Mucosa of descending colon (tissue), 3 donors: ENCODE results near the gene PTPRN2. TPM values are rescaled to one million over a fixed set of nuclear protein-coding genes. Genes with fewer than 3 reads are reported as not detected.

Experiments used
- ATAC-seq: fragments of 200-7000 bp; cut with Tn5 transposase; one replicate; pipeline ENCODE4 v1.9.1; 2020; ENCODE audit warnings: mild to moderate bottlenecking, moderate library complexity
- DNase-seq, 3 donors: peaks; one replicate each; pipeline ENCODE4 v3.0.0-alpha.2; 2020
- H3K36me3 ChIP-seq: fragments of 200-600 bp; one replicate; pipeline ENCODE4 v1.8.0; 2021; ENCODE audit warnings: low read depth, mild to moderate bottlenecking
- H3K4me1 ChIP-seq: fragments of 200-600 bp; one replicate; pipeline ENCODE4 v1.8.0; 2021; ENCODE audit warnings: low read depth, mild to moderate bottlenecking
- H3K4me3 ChIP-seq: fragments of 200-600 bp; one replicate; pipeline ENCODE4 v1.8.0; 2021; ENCODE audit warnings: mild to moderate bottlenecking
- H3K9me3 ChIP-seq: fragments of 200-600 bp; one replicate; pipeline ENCODE4 v1.8.0; 2021; ENCODE audit warnings: mild to moderate bottlenecking
- intact Hi-C, 2 donors: fragments of 100-400 bp; cut with DNase I in 1 of 2; cut with micrococcal nuclease in 1 of 2; formaldehyde crosslinking; loops; one replicate each; pipeline versions ENCODE4 v1.11.0 to v1.11.1; 2022; cut with DNase I, micrococcal nuclease
- total RNA-seq, 3 donors: library from RNA; stranded (reverse); fragmentation: NEBNext Ultra II Directional in 2 of 3; extraction: Animal tissue kit (Norgen Biotek cat#: 25700) in 2 of 3; gene quantifications; one replicate each; pipeline versions ENCODE4 v1.2.1 to v1.2.4, GENCODE V29; 2021 to 2023
- TF ChIP-seq, protein P1 (sequence below): fragments of 200-600 bp; IDR thresholded peaks from one replicate; pipeline ENCODE4 v1.8.0; 2022; ENCODE audit warnings: antibody characterized with exemption, mild to moderate bottlenecking
- donor health status: DM: no; HTN: no; CAD: no; lungs with moderate emphysema.
- donor health status: DM: no; HTN: no; CAD: no.
- donor health status: DM: no; HTN: yes; CAD: no.

PTPRN2 gene
- total RNA-seq, 3 donors from 2014 or later = 12.5 to 28.0 (median 26.2) TPM

DNA sequence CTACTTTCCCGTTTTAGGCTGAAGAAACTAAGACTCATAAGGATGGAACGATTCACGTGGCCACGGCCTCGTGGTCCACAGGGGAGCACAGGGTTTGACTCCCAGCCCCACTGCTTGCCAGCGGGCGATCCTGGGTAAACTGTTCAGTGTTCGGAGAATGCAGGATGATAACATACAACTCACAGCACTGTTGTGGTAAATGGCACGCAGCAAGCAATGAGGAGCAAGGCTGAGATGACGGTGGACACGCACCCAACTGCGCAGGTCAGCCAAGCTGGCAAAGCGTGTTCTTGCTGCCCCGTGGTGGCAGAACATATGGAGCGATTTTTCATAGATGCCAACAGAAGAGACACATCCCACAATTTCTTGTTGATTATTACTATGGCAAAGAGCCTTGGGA lies 978.1 kb downstream of the PTPRN2 start:
- intact Hi-C loops = no loop called here
- Histone ChIP-seq H3K4me3 (no peak overlapping the region), H3K36me3 (no peaks in the 10 kb centered on the region), H3K9me3 (no peaks in the 10 kb centered on the region), H3K4me1 (no peaks in the 10 kb centered on the region)
- no peak for DNase-seq
- TF ChIP-seq, protein P1, sequence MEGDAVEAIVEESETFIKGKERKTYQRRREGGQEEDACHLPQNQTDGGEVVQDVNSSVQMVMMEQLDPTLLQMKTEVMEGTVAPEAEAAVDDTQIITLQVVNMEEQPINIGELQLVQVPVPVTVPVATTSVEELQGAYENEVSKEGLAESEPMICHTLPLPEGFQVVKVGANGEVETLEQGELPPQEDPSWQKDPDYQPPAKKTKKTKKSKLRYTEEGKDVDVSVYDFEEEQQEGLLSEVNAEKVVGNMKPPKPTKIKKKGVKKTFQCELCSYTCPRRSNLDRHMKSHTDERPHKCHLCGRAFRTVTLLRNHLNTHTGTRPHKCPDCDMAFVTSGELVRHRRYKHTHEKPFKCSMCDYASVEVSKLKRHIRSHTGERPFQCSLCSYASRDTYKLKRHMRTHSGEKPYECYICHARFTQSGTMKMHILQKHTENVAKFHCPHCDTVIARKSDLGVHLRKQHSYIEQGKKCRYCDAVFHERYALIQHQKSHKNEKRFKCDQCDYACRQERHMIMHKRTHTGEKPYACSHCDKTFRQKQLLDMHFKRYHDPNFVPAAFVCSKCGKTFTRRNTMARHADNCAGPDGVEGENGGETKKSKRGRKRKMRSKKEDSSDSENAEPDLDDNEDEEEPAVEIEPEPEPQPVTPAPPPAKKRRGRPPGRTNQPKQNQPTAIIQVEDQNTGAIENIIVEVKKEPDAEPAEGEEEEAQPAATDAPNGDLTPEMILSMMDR = no peak
- no peak for ATAC-seq

DNA sequence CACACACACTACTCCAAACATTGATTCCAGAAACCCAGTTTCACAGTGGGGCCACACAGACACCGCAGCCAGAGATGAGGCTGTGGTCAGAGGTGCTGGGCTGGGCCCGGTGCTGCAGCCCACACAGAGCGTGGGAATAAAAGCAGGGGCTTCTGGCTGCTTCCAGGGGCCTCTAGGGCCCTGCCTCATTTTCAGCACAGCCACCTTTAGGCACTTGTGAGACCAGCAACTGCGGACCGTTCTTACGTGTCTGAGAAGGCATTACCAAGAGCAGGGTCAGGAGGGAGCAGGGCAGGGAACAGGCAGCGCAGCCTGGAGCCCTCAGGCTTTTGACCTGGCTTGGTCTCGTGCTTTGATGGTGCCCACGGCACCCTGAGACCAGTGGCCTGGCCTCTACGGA lies 980.4 kb downstream of the PTPRN2 start:
- Histone ChIP-seq H3K4me1 (no peaks in the 10 kb centered on the region), H3K36me3 (no peaks in the 10 kb centered on the region), H3K4me3 (no peak overlapping the region), H3K9me3 (no peaks in the 10 kb centered on the region)
- peak in 1 of 3 donors; percentile 22 for DNase-seq
- ATAC-seq = no peak
- TF ChIP-seq, protein P1 = no peak
- intact Hi-C loops = no loop called here

DNA sequence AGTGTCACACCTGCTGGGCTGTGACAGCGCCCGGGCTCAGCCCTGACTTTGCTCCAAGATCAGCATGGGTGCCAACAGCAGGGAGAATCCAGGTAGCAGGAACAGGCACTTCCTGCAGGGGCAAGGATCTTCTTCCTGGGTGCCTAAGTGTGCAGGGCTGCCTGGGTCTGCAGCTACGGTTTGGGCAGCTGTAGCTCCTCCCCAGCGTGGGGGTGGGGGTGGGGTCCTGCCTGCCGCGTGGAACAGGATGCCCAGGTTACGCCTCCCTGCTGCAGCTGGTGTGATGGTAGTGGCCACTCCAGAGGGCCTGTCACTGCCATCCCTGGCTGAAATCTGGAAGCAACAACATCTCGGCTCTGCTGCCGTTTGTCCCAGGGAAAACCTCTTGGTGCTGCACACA lies 981.5 kb downstream of the PTPRN2 start:
- no peaks in the 10 kb centered on the region for H3K9me3 ChIP-seq
- no peak for ATAC-seq
- H3K4me3 ChIP-seq = no peak overlapping the region
- no peaks in the 10 kb centered on the region for H3K4me1 ChIP-seq
- peak in 1 of 3 donors; percentile 29 for DNase-seq
- intact Hi-C loops = no loop called here
- H3K36me3 ChIP-seq = no peaks in the 10 kb centered on the region
- TF ChIP-seq, protein P1 = no peak

DNA sequence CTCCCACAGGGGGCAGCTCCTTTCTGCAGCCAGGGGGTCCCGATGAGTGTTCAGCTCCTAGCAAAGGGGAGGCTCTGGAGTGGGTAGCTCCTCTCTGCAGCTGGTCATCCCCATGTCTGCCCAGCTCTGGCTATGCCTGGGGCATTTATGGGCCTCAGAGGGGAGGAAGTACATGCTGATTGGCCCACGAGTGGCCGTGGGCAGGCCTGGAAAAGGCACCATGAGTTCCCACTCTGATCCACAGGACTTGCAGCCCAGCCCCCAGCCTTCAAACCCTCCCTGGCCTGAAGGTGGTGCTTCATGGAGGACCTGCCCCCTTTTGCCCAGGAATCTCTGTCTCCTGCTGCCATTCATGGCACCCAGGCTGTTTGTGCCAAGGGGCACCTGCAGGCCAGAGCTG lies 982.0 kb downstream of the PTPRN2 start:
- no peak overlapping the region for H3K4me3 ChIP-seq
- DNase-seq = peak in 1 of 3 donors; percentile 17
- H3K9me3 ChIP-seq = no peaks in the 10 kb centered on the region
- TF ChIP-seq, protein P1 = no peak
- ATAC-seq = no peak
- H3K4me1 ChIP-seq = no peaks in the 10 kb centered on the region
- intact Hi-C loops = no loop called here
- no peaks in the 10 kb centered on the region for H3K36me3 ChIP-seq

DNA sequence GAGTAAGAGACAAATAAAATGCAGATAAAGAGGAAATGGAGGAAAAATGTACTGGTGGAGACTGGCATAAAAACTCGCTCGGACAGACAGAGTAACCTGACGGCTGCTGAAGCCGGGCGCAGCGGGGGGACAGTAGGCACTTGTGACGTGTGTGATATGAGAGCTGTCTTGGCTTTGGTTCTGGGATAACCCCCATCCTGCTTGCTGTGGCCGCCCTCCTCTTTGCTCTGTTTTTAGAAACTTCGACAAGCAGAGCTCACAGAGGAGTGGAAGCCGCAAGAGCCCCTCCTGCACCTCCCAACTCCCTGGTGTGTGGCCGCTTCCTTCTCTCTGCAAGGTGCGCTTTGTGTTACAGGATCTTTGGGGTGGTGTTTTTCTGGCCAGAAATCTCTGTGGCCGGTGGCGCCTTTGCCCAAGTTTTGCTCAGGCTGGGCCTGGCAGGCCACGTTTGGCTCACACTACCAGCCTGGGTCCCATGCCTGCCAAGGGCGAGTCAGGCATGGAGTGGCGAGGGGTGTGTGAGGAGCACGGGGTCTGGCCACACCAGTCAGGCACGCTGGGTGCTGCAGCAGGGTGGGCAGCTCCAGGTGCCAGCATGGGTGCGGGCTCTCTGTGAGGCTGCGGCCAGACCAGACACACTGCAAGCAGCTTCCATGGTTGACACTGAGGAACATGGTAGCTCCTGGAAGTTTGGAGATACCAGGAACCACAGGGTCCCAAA lies 982.8 kb downstream of the PTPRN2 start:
- Histone ChIP-seq H3K36me3 (no peaks in the 10 kb centered on the region), H3K4me3 (no peak overlapping the region), H3K4me1 (no peaks in the 10 kb centered on the region), H3K9me3 (no peaks in the 10 kb centered on the region)
- ATAC-seq (no peak), DNase-seq (no peak)
- TF ChIP-seq, protein P1 = no peak
- intact Hi-C loops = no loop called here
